HG03354 (cell line): ENCODE measurements around the gene TNPO1.
"Not testable (repeated sequence)": the region's sequence is repeated elsewhere in the genome, so short reads cannot be mapped to it uniquely, and the experiment has no call there.

Experiments
- ATAC-seq: cut with Tn5 transposase; IDR thresholded peaks from one replicate; pipeline ENCODE4 v1.9.1; 2021; ENCODE audit warnings: mild to moderate bottlenecking; ENCODE audit not compliant: unreplicated experiment, poor library complexity, severe bottlenecking

The TNPO1 gene

GRCh38 chr5:72816284-72817075 is at the start of gene TNPO1:
TNPO1 (plus strand) TSS chr5:72816661; CDS start chr5:72816738, 77 bp downstream.
- peak; percentile 83 for ATAC-seq

- ATAC-seq = no peak
These were observed 49.0 kb upstream of the TNPO1 start for GRCh38 chr5:72767289-72768010.

GRCh38 chr5:72770266-72770665 is 46.2 kb upstream of the TNPO1 start:
- no peak for ATAC-seq

GRCh38 chr5:72776684-72777083 is 39.8 kb upstream of the TNPO1 start:
- no peak for ATAC-seq

- no peak for ATAC-seq
These were observed 36.9 kb upstream of the TNPO1 start for GRCh38 chr5:72779520-72779919.

- ATAC-seq = no peak
These were observed 33.1 kb upstream of the TNPO1 start for GRCh38 chr5:72783354-72783753.

- ATAC-seq = no peak
These were observed 32.3 kb upstream of the TNPO1 start for GRCh38 chr5:72784129-72784528.

- ATAC-seq = no peak
These were observed 30.7 kb upstream of the TNPO1 start for GRCh38 chr5:72785801-72786200.

GRCh38 chr5:72786676-72787075 is 29.8 kb upstream of the TNPO1 start:
- no peak for ATAC-seq

GRCh38 chr5:72788866-72789505 is 27.5 kb upstream of the TNPO1 start:
- ATAC-seq = no peak

GRCh38 chr5:72790186-72790585 is 26.3 kb upstream of the TNPO1 start:
- no peak for ATAC-seq

GRCh38 chr5:72792662-72793061 is 23.8 kb upstream of the TNPO1 start:
- not testable (repeated sequence) for ATAC-seq

GRCh38 chr5:72796001-72796400 is 20.5 kb upstream of the TNPO1 start:
- no peak for ATAC-seq

- no peak for ATAC-seq
These were observed 16.7 kb upstream of the TNPO1 start for GRCh38 chr5:72799721-72800120.

- not testable (repeated sequence) for ATAC-seq
These were observed 7.8 kb upstream of the TNPO1 start for GRCh38 chr5:72808637-72809036.

GRCh38 chr5:72811849-72812248 is 4.6 kb upstream of the TNPO1 start:
- no peak for ATAC-seq

- no peak for ATAC-seq
These were observed 4.0 kb upstream of the TNPO1 start for GRCh38 chr5:72812488-72812887.

GRCh38 chr5:72814104-72814503 is 2.4 kb upstream of the TNPO1 start:
- ATAC-seq = no peak

- ATAC-seq = no peak
These were observed 1.6 kb upstream of the TNPO1 start for GRCh38 chr5:72814864-72815263.

- ATAC-seq = no peak
These were observed 729 bp upstream of the TNPO1 start for GRCh38 chr5:72815580-72816283.
